Fibroblast of skin of left biceps (primary cell): ENCODE results near the gene CORO2B.
"Not testable (repeated sequence)": the region's sequence is repeated elsewhere in the genome, so short reads cannot be mapped to it uniquely, and the experiment has no call there.

Experiments
- DNase-seq, 2 experiments: peaks; one replicate each; pipeline ENCODE4 v3.0.0-alpha.2; 2013; ENCODE audit warnings: low read depth in 2 of 2

CORO2B gene

GRCh38 chr15:68668926-68669600, 90.3 kb downstream of the CORO2B start:
- no peak for DNase-seq

- DNase-seq: no peak
Measured at GRCh38 chr15:68672251-68672650, 93.5 kb downstream of the CORO2B start.

DNA sequence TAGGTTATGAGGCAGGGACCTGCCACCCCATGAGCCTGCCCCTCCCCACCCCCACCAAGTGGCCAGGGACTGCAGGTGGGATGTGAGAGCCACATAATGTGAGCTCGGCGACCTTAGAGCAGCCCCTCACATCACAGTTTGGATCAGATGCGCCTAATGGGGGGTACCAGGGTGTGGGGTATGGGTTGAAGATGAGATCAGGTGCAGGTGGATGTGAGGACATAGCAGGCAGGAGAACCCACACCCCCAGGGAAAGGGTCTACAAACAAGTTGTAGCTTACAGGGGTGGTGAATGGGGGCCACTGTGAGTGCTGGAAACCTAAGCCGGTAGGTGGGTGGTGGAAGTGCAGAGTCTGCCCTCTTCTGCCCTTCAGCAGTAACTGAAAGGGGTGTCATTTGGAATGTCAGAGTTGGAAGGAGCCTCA, 94.0 kb downstream of the CORO2B start:
- no peak for DNase-seq

DNA sequence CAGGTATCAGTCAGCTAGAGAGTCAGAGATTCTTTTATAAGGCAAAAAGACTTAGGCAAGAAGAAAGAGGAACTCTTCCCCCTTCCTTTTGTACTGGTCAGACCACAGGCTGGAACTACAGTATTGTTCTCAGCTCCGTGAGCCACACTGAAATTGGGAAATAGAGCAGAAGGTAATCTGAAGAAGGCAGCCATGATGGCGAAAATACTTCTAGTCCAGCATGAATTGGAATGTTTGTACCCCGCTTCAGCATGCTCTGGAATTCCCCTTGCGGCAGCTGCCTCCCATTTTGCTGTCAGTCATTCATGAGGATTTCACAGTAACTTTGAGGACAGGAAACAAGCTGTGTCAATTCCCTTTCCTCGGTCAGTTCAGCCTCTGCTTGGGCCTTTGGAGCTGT, 96.2 kb downstream of the CORO2B start:
- DNase-seq: no peak

DNA sequence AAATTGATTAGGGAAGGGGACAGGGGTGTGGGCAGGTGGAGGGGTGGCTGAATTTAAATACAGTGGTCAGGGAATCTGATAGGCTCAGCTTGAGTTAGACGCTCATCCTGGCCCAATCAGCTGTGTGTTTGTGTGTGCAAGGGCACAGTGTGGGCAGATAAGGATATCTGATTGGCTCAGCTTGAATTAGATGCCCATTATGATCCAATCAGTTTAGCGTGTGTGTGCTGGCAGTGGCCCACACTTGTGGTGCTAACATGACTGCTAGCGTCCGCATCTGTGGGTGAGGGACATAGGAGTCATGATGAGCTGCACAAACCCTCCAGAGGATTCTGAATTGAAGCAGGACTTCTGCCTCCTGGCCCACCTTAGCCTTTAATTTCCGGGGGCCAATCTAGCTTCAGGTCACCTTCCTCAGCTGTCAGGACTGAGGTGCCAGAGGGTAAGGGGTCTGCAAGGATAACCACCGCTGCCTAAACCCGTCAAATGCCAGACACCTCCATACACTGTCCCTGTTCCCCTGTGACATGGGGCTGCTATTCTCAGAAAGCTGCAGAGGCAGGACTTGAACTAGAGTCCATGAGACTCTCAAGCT, 97.3 kb downstream of the CORO2B start:
- no peak for DNase-seq

DNA sequence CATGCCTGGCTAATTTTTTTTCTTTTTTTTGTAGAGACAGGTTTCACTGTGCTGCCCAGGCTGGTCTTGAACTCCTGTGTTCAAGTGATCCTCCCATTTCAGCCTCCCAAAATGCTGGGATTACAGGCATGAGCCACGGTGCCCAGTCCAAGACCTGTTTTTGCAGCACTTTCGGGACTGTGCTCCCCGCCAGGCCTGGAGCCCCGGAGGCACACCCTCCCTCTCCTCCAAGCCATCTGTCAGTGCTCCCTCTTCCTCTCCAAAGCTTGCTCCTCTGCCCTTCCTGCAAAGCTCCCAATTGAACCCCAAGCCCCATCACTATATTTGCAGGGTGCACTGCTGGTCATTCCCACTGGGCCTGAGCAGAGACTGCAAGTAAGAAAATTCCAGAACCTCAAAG, 98.1 kb downstream of the CORO2B start:
- no peak for DNase-seq

DNA sequence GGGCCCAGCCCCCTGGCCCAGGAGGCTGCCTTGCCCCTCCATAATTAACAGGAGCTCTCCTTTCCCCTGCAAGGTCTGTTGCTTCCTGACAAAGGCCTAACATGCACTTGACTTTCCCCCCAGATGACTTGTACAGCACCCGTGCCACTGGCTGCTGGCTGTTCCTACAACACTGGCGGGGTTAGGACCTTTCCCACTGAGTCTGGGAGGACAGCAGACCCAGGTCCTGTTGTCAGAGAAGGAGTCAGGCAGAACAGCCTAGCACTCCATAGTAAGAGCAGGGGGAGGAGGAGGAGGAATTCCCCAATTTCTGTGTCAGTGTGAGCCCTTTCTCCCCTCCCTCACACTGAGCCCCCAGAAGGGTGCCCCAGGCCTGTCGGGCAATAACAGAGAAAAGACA, 99.2 kb downstream of the CORO2B start:
- no peak for DNase-seq

DNA sequence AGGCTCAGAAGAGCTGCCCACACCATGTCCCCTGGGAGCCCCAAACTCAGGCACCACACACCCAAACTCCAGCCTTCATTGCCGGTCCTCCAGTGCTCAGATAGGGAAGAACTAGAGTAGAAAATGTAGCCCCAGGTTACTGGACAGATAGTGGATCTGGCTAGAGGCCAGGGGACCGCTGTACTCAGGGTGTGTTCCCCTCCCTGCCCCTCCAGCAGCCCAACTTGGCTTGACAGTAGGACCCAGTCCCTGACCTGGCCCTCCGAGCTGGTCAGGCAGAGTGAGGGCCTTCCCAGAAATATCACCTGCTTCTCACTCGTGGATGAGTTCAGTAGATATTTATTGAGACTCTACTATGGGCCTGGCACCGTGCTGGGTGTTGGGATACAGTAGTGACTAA, 100.0 kb downstream of the CORO2B start:
- DNase-seq: no peak

GRCh38 chr15:68679161-68679560, 100.4 kb downstream of the CORO2B start:
- no peak for DNase-seq

GRCh38 chr15:68679961-68680371, 101.2 kb downstream of the CORO2B start:
- no peak for DNase-seq

DNA sequence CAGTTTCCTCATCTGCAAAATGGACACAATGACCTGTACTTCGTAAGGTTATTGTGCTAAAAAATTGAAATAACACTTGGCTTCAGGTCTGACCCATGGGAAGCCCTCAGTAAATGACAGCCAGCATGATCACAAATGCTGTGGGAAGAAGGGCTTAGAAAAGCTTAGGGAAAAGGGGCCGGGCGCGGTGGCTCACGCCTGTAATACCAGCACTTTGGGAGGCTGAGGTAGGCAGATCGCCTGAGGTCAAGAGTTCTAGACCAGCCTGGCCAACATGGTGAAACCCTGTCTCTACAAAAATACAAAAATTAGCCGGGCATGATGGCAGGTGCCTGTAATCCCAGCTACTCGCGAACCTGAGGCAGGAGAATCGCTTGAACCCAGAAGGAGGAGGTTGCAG, 102.0 kb downstream of the CORO2B start:
- DNase-seq: not testable (repeated sequence)

GRCh38 chr15:68681836-68682235, 103.0 kb downstream of the CORO2B start:
- DNase-seq: no peak

DNA sequence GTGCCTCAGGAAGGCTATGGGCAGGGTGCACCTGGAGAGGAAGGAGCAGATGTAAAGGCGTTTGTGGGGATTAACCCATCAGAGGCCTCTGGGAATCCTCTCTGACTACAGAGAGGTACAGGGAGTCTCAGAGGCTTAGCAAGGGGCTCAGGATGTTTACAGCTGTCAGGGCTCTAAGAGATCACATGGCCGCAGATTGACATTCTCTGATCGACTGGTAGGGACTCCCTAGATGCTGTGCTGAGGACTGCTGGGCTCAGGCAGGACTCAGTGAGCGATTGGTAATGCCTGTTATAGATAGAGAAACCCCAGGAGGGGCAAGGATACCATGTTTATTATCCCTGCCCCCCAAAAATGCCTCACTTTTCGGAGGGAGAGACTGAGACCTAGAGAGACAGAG, 103.5 kb downstream of the CORO2B start:
- no peak for DNase-seq

GRCh38 chr15:68683026-68683425, 104.2 kb downstream of the CORO2B start:
- DNase-seq: no peak

DNA sequence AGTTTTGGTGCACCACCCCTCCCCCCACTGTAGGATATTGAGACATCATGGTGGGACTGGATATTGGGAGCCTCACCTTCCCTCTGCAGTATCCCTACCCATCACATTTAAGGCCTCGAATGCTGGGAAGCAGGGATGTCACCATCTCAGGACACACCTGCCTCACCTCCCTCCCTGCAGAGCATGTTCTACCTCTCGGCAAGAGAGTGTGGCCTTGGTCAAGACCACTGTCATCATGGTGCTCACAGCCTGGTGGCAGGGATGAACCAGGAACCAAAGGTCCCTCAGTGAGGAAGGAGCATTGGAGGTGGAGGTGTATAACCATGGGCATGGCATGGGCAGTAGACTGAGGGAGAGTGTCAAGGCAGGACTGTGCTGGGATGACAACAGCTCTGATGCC, 104.8 kb downstream of the CORO2B start:
- DNase-seq: no peak

DNA sequence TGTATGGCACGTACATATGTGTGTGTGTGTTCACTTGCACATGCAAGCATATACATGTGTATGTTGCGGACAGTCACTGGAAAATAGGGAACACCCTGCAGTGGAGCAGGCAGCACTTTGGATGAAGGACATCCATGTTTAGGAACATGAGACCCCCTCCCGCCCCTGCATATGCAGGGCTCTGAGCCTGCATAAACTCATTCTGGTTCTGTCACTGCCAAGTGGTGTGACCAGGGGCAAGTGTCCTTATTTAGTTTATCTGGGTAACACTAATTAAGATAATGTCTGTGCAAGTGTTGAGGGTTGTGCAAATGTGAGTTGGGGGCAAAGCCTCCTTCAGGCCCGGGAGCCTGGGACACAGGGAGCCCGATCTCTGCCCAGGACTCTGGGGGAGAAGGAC, 105.7 kb downstream of the CORO2B start:
- no peak for DNase-seq

DNA sequence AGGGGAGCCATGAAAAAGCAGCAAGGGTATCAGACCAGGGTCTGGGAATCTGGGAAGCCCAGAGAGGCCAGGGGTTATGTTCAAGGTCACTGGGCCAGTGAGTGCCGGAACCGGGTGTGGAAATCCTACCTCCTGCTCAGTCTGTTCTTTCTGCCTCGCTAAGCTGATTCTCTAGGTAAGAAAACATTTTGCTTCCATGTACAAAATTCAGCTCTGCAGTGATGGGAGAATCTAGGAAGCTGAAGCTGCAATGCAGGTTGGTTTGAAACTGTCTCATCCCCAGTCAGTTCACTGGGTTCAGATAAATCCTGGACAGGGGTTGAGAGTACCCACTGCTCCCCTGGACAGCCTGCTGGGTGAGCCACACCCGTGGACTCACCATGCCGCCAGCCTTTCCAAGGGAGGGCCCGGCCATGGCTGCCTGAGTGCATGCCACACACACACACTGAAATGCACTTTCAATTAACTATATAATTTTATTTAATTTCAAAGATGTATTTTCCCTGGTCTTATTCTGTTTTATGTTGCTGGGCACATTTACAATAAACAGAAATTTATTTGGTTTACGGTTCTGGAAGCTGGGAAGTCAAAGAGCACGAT, 108.4 kb downstream of the CORO2B start:
- no peak for DNase-seq

DNA sequence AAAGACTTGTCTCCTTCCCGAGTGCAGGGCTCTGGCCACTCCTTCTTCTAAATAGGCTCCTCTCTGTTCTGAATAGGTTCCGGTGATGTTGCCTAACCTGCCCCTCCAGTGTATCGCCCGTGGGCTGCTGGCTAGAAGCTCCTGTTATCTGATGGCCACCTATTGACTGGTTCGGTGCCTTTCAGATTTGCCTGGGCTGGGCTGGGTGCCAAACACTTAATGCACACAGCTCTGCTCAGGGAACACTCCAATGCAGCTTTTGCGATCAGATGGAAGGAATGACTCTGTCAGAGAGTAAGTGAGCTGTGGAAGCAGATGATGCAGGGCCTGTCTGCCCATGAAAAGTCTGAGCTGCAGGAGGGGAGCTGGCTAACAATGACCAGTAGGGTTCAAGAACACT, 112.9 kb downstream of the CORO2B start:
- no peak for DNase-seq

DNA sequence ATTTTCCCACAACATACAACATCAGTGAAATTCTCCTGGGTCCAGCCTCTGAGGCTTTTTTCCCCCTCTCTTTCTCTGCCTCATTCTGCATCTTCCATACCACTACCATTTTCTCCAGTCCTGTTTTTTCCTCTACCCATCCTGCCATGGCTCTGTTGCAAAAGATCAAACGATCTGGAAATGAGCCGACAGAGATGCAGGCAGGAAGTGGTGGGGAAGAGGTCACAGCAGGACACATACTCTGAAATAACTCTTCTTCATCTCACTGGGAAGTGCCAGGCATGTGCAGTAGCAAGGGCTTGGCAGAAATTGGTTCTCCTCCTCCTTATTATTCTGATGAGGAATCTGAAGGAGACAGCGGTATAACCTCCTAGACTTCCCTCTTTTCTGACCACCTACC, 114.3 kb downstream of the CORO2B start:
- no peak for DNase-seq

- no peak for DNase-seq
Measured at GRCh38 chr15:68694111-68694510, 115.3 kb downstream of the CORO2B start.

DNA sequence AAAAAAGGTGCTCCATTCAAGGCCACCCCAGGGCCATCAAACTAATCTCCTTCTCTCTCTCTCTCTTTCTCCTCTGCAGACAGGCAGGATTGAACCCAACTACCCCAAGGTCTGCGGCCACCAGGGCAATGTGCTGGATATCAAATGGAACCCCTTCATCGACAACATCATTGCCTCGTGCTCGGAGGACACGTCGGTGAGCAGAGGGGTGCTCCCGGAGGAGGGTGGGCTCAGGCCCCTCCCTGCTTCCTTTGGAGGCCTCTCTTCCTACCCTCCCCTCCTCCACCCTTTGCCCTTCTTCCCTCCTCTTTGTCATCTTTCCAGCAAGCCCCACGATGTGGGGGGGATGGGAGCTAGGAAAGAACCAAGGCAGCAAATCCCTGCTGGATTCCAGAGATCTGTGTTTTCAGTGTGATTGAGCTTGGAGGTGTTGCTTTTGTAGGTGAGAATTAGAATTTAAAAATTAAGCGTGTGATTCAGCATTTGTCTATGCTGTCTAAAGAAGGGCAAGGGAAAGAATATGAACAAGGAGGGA, 116.3 kb downstream of the CORO2B start:
- no peak for DNase-seq

DNA sequence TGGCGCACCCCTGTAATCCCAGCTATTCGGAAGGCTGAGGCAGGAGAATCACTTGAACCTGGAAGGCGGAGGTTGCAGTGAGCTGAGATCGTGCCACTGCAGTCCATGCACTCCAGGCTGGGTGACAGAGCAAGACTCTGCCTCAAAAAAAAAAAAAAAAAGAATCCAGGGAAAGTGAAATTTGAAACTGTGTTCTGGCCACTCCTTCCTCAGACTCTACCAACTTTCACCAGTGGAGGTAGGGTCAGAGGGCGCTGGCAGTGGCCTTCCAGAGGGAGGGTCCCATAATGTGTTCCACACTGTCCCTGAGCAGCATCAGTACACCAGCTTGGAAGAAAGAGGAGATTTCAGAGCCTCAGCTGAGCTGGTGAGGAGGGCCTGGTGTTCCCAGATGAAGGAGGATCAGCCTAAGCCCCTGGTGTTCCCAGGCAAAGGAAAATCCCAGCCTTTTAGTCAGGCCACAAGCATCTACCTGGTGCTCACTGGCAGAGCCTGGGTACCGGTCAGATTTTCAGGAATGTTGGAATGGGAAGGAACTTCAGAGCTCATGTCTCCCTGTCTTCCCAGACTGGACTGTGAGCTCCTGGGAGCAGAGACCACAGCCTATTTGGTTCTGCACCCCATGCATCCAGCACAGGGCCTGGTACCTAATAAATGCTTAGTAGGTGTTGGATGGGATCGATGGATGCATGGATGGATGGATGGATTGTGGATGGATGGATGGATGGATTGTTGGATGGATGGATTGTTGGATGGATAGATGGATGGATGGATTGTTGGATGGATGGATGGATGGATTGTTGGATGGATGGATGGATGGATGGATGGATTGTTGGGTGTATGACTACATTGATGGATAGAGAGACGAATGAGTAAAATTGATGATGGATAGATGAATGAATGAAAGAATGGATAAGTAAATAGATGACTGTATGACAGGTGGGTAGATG, 117.9 kb downstream of the CORO2B start:
- no peak for DNase-seq
